DOHH2 (cell line): ENCODE results near the gene RPH3AL.

Source experiments
- H3F3A ChIP-seq: fragments of 200-600 bp; sonication (generic), shearing (Covaris generic); 2 replicates; pipeline ENCODE4 v1.6.0; 2016; ENCODE audit warnings: antibody characterized with exemption, mild to moderate bottlenecking; ENCODE audit not compliant: control insufficient read depth, insufficient read depth
- H3K27ac ChIP-seq: fragments of 200-600 bp; sonication (generic); 2 replicates; pipeline ENCODE4 v1.5.1; 2014; ENCODE audit warnings: low read depth, mild to moderate bottlenecking, low read length, moderate library complexity
- H3K27me3 ChIP-seq: fragments of 200-600 bp; sonication (generic); 2 replicates; pipeline ENCODE4 v1.6.1; 2014; ENCODE audit warnings: mild to moderate bottlenecking, low read length, mixed read lengths; ENCODE audit not compliant: control insufficient read depth
- H3K36me3 ChIP-seq: fragments of 200-600 bp; sonication (generic); 2 replicates; pipeline ENCODE4 v1.6.1; 2014; ENCODE audit warnings: mild to moderate bottlenecking, low read length, moderate library complexity, mixed read lengths; ENCODE audit not compliant: control insufficient read depth
- H3K4me1 ChIP-seq: fragments of 200-600 bp; sonication (generic); 2 replicates; pipeline ENCODE4 v1.6.1; 2014; ENCODE audit warnings: mild to moderate bottlenecking, low read length, mixed read lengths; ENCODE audit not compliant: control insufficient read depth
- H3K4me2 ChIP-seq: fragments of 200-600 bp; sonication (generic); 2 replicates; pipeline ENCODE4 v1.6.0; 2014; ENCODE audit warnings: mild to moderate bottlenecking, low read length, moderate library complexity
- H3K4me3 ChIP-seq: fragments of 200-600 bp; sonication (generic); 2 replicates; pipeline ENCODE4 v1.5.1; 2014; ENCODE audit warnings: mild to moderate bottlenecking, low read length, mixed read lengths
- H3K79me2 ChIP-seq: fragments of 200-600 bp; sonication (generic); 2 replicates; pipeline ENCODE4 v1.6.1; 2014; ENCODE audit warnings: mild to moderate bottlenecking, low read length, mixed read lengths; ENCODE audit not compliant: control insufficient read depth
- H3K9me2 ChIP-seq: fragments of 200-600 bp; sonication (generic); replicated peaks from 2 replicates; pipeline ENCODE4 v1.6.1; 2014; ENCODE audit warnings: mild to moderate bottlenecking, low read length, mixed read lengths; ENCODE audit not compliant: control insufficient read depth
- H3K9me3 ChIP-seq: fragments of 200-600 bp; sonication (generic); 2 replicates; pipeline ENCODE4 v1.6.1; 2014; ENCODE audit warnings: antibody characterized with exemption, low read length, mixed read lengths; ENCODE audit not compliant: control insufficient read depth, insufficient read depth
- H4K20me1 ChIP-seq: fragments of 200-600 bp; sonication (generic); 2 replicates; pipeline ENCODE4 v1.6.0; 2014; ENCODE audit warnings: low read depth, mild to moderate bottlenecking, antibody characterized with exemption, low read length, moderate library complexity; ENCODE audit not compliant: control insufficient read depth, insufficient read depth
- EZH2phosphoT487 ChIP-seq: fragments of 200-600 bp; sonication (generic); IDR thresholded peaks from 2 replicates; pipeline ENCODE4 v1.6.1; 2017; ENCODE audit warnings: borderline replicate concordance, mild to moderate bottlenecking, antibody characterized with exemption, low read length, moderate library complexity, mixed read lengths
- TF ChIP-seq, protein P1 (sequence below): fragments of 200-600 bp; sonication (generic); IDR thresholded peaks from one replicate; pipeline ENCODE4 v1.5.1; 2014; ENCODE audit warnings: antibody characterized with exemption, mild to moderate bottlenecking, low read depth, low read length; ENCODE audit not compliant: poor library complexity, severe bottlenecking

Gene RPH3AL

DNA sequence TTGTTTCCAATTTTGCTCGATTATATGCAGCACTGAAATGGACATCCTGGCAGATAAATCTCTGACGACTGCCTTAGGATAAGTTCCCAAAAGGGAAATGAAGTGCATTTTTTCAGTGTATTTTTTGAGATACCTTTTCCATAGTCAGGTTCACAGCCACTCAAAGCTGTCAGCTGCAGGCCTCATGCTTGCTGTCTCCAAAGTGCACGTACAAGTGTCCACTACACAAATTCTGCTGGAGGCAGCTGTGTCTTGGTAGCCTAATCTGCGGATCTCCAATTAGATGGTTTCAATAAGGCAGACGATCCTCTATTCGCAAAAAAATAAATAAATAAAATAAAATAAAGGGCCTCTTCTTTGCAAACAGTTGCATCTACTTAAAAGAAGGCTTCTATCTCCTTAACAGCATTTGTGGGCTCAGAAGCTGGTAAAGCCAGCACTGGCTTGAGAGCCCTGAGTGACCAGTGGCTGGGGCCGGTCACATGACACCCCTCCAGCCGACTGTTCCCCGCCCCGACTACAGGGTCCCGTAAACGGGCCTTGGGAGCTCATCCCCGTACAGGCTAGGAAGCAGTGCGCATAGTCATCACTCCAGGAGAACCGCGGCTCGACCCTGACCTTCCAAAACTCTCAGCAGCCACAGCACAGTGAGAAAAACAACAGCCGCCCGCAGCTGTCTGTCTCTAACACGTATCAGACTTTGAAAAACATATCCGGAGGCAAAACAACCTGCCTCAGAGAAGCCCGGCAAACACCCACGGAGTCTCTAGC, 18.8 kb downstream of the RPH3AL start:
- Histone ChIP-seq H3K79me2 (no peaks in the 10 kb centered on the region), H3K36me3 (no peaks in the 10 kb centered on the region), H3K27me3 (no peaks in the 10 kb centered on the region), H3K4me3 (no peak overlapping the region), H3K4me2 (no peak overlapping the region), H3K4me1 (no peaks in the 10 kb centered on the region), H3K9me3 (no peaks in the 10 kb centered on the region), H3K27ac (no peak overlapping the region), H4K20me1 (no peaks in the 10 kb centered on the region), H3F3A (no peaks in the 10 kb centered on the region), H3K9me2 (no peaks in the 10 kb centered on the region)
- no peak for TF ChIP-seq EZH2phosphoT487
- TF ChIP-seq, protein P1, sequence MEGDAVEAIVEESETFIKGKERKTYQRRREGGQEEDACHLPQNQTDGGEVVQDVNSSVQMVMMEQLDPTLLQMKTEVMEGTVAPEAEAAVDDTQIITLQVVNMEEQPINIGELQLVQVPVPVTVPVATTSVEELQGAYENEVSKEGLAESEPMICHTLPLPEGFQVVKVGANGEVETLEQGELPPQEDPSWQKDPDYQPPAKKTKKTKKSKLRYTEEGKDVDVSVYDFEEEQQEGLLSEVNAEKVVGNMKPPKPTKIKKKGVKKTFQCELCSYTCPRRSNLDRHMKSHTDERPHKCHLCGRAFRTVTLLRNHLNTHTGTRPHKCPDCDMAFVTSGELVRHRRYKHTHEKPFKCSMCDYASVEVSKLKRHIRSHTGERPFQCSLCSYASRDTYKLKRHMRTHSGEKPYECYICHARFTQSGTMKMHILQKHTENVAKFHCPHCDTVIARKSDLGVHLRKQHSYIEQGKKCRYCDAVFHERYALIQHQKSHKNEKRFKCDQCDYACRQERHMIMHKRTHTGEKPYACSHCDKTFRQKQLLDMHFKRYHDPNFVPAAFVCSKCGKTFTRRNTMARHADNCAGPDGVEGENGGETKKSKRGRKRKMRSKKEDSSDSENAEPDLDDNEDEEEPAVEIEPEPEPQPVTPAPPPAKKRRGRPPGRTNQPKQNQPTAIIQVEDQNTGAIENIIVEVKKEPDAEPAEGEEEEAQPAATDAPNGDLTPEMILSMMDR: no peak

DNA sequence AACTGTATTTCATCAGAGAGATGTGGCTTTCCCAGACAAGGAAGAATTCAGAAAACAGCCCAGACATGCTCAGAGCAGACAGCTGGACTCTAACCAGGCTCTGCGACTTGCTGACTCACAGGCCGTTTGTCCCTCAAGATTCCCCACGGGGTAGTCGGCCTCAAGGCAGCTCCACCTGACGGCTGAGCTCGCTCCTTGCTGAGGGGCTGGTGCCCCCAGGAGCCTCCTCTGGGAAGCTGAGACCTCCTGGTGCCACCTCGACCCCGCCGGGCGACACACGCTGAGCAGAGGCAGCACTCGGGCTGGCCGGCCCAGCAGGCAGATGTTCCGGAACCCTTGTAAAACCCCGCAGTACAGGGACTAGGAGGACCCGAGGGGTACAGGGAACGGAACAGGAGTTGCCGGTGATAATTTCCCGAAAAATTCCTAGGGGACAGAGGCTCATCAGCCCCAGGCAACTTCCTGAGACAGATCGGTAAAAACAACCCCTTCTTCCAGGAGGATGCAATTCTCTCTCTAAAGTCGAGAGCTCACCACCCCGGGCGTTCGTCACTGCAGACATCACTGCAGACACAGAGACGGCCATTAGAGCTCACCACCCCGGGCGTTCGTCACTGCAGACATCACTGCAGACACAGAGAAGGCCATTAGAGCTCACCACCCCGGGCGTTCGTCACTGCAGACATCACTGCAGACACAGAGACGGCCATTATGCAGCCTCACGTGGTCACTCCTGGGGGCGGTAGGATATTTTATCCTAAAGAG, 19.9 kb downstream of the RPH3AL start:
- H3K9me2 ChIP-seq: no peaks in the 10 kb centered on the region
- no peaks in the 10 kb centered on the region for H3K4me1 ChIP-seq
- H3K27me3 ChIP-seq: no peaks in the 10 kb centered on the region
- no peak overlapping the region for H3K4me3 ChIP-seq
- no peak overlapping the region for H3K4me2 ChIP-seq
- no peaks in the 10 kb centered on the region for H3F3A ChIP-seq
- no peaks in the 10 kb centered on the region for H3K36me3 ChIP-seq
- H3K79me2 ChIP-seq: no peaks in the 10 kb centered on the region
- H4K20me1 ChIP-seq: no peaks in the 10 kb centered on the region
- no peaks in the 10 kb centered on the region for H3K9me3 ChIP-seq
- TF ChIP-seq, protein P1: no peak
- no peak for TF ChIP-seq EZH2phosphoT487
- no peak overlapping the region for H3K27ac ChIP-seq

DNA sequence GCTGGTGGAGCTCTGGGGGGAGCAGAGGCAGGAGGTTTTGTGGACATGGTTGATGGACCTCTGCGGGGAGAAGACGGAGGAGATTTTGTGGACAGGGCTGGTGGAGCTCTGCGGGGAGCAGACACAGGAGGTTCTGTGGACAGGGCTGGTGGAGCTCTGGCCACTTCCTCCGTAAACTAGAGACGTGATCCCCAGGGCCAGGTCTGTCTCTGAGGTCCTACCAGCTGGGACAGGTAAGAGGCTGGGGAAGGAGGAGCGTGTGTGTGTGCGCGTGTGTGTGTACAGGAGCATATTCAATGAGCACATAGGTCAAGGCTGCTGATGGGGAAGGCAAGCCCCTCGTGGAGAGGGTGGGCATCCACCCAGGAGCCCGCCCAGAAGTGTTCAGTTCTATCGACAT, 20.6 kb downstream of the RPH3AL start:
- no peaks in the 10 kb centered on the region for H3K9me2 ChIP-seq
- H3F3A ChIP-seq: no peaks in the 10 kb centered on the region
- H3K27ac ChIP-seq: no peak overlapping the region
- TF ChIP-seq, protein P1: no peak
- no peak for TF ChIP-seq EZH2phosphoT487
- no peaks in the 10 kb centered on the region for H3K79me2 ChIP-seq
- H3K36me3 ChIP-seq: no peaks in the 10 kb centered on the region
- H3K4me2 ChIP-seq: no peak overlapping the region
- no peaks in the 10 kb centered on the region for H3K4me1 ChIP-seq
- H3K27me3 ChIP-seq: no peaks in the 10 kb centered on the region
- H4K20me1 ChIP-seq: no peaks in the 10 kb centered on the region
- H3K9me3 ChIP-seq: no peaks in the 10 kb centered on the region
- no peak overlapping the region for H3K4me3 ChIP-seq
